Measurements from ENCODE around the gene TANC1. TPM values are rescaled to one million over a fixed set of nuclear protein-coding genes. Genes with fewer than 3 reads are reported as not detected.
A peak's percentile ranks its signal among the peaks of the same experiment; 100 is the strongest.

TANC1 gene
- total RNA-seq, 1 experiment from 2014 or later, result 2.5 TPM

GRCh38 chr2:159019021-159019420 lies 50.6 kb downstream of the TANC1 start:
- Histone ChIP-seq H3K23ac (ENCODE audit: insufficient read length, low read depth, low read length) (no peak overlapping the region), H3K9me3 (ENCODE audit: control insufficient read depth, low read depth, low read length) (peaks cover 6% of the 10 kb centered on the region), H2BK5ac (ENCODE audit: insufficient read length, low read length) (no peak overlapping the region), H2BK20ac (ENCODE audit: low read depth, low read length, poor library complexity, severe bottlenecking) (no peak overlapping the region), H4K5ac (ENCODE audit: insufficient read length, low read depth, low read length) (no peak overlapping the region), H4K91ac (ENCODE audit: insufficient read length, low read depth, low read length) (no peak overlapping the region), H3K9ac (ENCODE audit: extremely low read depth, insufficient read length, low read length) (no peak overlapping the region), H2AFZ (ENCODE audit: low read length) (no peak overlapping the region), H3K4me1 (ENCODE audit: insufficient read depth, low read length) (no peaks in the 10 kb centered on the region), H3K4me2 (ENCODE audit: insufficient read depth, insufficient read length, low read length) (no peak overlapping the region), H3K79me2 (ENCODE audit: insufficient read depth, low read length) (no peaks in the 10 kb centered on the region), H3K18ac (ENCODE audit: insufficient read length, low read depth, low read length) (no peak overlapping the region), H3K4ac (ENCODE audit: low read depth, low read length) (no peak overlapping the region), H2BK12ac (ENCODE audit: insufficient read length, low read depth, low read length) (no peak overlapping the region), H3T11ph (ENCODE audit: low read length) (no peak overlapping the region), H4K20me1 (ENCODE audit: control insufficient read depth, insufficient read depth, insufficient read length) (no peaks in the 10 kb centered on the region), H2BK15ac (ENCODE audit: low read depth, low read length) (no peak overlapping the region), H3K14ac (ENCODE audit: insufficient read depth, low read length) (peak overlapping the region; percentile 63; the same call in 1 of the 2 replicates), H3K56ac (ENCODE audit: insufficient read length, low read depth, low read length) (no peak overlapping the region), H2BK120ac (ENCODE audit: low read depth, low read length, poor library complexity, severe bottlenecking) (no peak overlapping the region), H3K27me3 (ENCODE audit: insufficient read depth, low read length) (no peaks in the 10 kb centered on the region), H3K79me1 (ENCODE audit: insufficient read depth, low read depth, low read length, poor library complexity, severe bottlenecking) (no peaks in the 10 kb centered on the region), H2AK5ac (ENCODE audit: insufficient read length, low read length) (no peak overlapping the region), H3K23me2 (ENCODE audit: insufficient read length, low read depth, low read length, poor library complexity, severe bottlenecking) (no peaks in the 10 kb centered on the region), H3K27ac (ENCODE audit: insufficient read length, low read depth, low read length) (no peak overlapping the region), H4K8ac (replicated peaks; ENCODE audit: insufficient read length, low read depth, low read length) (no peak overlapping the region)
- TF ChIP-seq, protein P1, sequence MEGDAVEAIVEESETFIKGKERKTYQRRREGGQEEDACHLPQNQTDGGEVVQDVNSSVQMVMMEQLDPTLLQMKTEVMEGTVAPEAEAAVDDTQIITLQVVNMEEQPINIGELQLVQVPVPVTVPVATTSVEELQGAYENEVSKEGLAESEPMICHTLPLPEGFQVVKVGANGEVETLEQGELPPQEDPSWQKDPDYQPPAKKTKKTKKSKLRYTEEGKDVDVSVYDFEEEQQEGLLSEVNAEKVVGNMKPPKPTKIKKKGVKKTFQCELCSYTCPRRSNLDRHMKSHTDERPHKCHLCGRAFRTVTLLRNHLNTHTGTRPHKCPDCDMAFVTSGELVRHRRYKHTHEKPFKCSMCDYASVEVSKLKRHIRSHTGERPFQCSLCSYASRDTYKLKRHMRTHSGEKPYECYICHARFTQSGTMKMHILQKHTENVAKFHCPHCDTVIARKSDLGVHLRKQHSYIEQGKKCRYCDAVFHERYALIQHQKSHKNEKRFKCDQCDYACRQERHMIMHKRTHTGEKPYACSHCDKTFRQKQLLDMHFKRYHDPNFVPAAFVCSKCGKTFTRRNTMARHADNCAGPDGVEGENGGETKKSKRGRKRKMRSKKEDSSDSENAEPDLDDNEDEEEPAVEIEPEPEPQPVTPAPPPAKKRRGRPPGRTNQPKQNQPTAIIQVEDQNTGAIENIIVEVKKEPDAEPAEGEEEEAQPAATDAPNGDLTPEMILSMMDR (conservative IDR thresholded peaks at IDR 0.05), result no peak
- Mint-ChIP-seq H3K9me3 (peaks cover 28 to 29% of the 10 kb centered on the region in 2 experiments), H3K4me3 (no peak overlapping the region), H3K27ac (no peak overlapping the region; a peak in 1 of 7 replicates), H3K27me3 (ENCODE audit: low read depth) (no peaks in the 10 kb centered on the region), H3K36me3 (ENCODE audit: insufficient read depth in 1 of 3, low read depth in 3 of 3) (peaks cover 21 to 31% (median 25%) of the 10 kb centered on the region in 3 experiments), H3K4me1 (no peaks in the 10 kb centered on the region)
- DNase-seq, result no peak
- no CpG with 5 or more reads among the region's 6 CpGs for WGBS (ENCODE audit: extremely low coverage, insufficient read length, low lambda C conversion rate)
